Sigmoid colon (tissue), 4 donors: ENCODE data around the gene SLC9A9.

Experiments used
- EP300 ChIP-seq, 4 donors: sonication (generic); formaldehyde crosslinking; IDR thresholded peaks; one replicate each; pipeline ENCODE4 v1.6.1; 2017; ENCODE audit warnings: antibody characterized with exemption in 4 of 4
- POLR2A ChIP-seq, 2 donors: fragments of 450-650 bp; IDR thresholded peaks; one replicate each; pipeline ENCODE4 v1.6.1; 2016; ENCODE audit warnings: antibody characterized with exemption in 2 of 2, mild to moderate bottlenecking in 2 of 2, moderate library complexity in 2 of 2
- POLR2AphosphoS5 ChIP-seq, 4 donors: sonication (generic); formaldehyde crosslinking; IDR thresholded peaks; one replicate each; pipeline ENCODE4 v1.6.1; 2017; ENCODE audit warnings: antibody characterized with exemption in 4 of 4
- TF ChIP-seq, protein P1 (sequence below), 4 experiments: fragments of 450-650 bp in 3 of 4; fragments of 200-600 bp in 1 of 4; IDR thresholded peaks; one replicate each; pipeline ENCODE4 v1.5.1; 2016 to 2019; ENCODE audit warnings: antibody characterized with exemption in 4 of 4, mild to moderate bottlenecking in 3 of 4, moderate library complexity in 2 of 4

DNA sequence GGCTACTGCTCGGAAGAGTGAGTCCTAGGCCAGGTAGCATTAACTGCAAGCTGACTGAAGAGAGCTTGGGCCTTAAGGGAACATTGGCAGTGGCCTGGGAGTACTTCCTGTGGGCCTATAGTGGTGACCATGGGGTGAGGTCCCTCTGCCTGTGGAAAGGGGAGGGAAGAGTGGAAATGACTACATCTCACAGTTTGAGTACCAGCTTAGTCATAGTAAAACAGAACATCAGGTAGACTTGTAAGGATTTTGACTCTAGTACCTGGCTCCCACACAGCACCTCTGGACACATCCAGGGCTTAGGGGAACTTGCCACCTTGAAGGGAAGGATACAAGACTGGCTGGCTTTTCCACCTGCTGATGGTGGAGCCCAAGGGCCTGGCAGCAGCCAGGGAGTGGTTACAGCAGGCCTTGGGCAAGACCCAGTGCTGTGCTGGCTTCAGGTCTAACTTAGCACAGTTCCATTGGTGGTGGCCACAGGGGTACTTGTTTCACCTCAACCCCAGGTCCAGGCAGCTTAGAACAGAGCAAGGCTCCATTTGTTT lies 147.8 kb downstream of the SLC9A9 start:
- TF ChIP-seq, protein P1, sequence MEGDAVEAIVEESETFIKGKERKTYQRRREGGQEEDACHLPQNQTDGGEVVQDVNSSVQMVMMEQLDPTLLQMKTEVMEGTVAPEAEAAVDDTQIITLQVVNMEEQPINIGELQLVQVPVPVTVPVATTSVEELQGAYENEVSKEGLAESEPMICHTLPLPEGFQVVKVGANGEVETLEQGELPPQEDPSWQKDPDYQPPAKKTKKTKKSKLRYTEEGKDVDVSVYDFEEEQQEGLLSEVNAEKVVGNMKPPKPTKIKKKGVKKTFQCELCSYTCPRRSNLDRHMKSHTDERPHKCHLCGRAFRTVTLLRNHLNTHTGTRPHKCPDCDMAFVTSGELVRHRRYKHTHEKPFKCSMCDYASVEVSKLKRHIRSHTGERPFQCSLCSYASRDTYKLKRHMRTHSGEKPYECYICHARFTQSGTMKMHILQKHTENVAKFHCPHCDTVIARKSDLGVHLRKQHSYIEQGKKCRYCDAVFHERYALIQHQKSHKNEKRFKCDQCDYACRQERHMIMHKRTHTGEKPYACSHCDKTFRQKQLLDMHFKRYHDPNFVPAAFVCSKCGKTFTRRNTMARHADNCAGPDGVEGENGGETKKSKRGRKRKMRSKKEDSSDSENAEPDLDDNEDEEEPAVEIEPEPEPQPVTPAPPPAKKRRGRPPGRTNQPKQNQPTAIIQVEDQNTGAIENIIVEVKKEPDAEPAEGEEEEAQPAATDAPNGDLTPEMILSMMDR (IDR thresholded peaks at IDR 0.05), result no peak
- TF ChIP-seq EP300 (IDR thresholded peaks at IDR 0.05) (no peak), POLR2A (IDR thresholded peaks at IDR 0.05) (no peak), POLR2AphosphoS5 (IDR thresholded peaks at IDR 0.05) (no peak)
